Measurements from ENCODE around the gene CHCHD6.

- TF ChIP-seq CTCF (IDR thresholded peaks at IDR 0.05) (no peak), POLR2A (IDR thresholded peaks at IDR 0.05) (no peak)
Measured at GRCh38 chr3:126706631-126707030, 2.6 kb downstream of the CHCHD6 start.
